LNCAP (cell line): ENCODE results near the gene PGAP2.

Experiments used
- TF ChIP-seq, protein P1 (sequence below): fragments of 450-650 bp; IDR thresholded peaks from 2 replicates; pipeline ENCODE4 v1.5.1; 2017; ENCODE audit warnings: mild to moderate bottlenecking

The PGAP2 gene

DNA sequence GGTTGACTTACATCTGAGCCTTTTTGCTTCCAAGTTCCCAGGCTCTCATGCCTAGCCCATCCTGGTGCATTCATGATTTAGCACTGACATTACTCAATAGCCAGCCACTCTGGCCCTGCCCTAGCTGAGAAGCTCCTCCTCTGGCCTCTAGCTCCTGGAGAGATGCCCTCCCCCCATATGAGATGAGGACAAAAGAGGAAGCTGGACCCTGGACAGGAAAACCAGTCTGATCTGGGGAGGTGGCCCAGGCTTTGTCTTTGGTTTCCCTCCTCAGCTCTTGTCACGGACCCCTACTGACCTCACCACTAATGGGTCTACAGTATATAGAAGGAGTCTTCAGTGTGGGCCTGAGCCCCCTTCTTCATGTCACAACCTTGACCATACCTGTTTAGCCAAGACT is 29.4 kb downstream of the PGAP2 start:
- TF ChIP-seq, protein P1, sequence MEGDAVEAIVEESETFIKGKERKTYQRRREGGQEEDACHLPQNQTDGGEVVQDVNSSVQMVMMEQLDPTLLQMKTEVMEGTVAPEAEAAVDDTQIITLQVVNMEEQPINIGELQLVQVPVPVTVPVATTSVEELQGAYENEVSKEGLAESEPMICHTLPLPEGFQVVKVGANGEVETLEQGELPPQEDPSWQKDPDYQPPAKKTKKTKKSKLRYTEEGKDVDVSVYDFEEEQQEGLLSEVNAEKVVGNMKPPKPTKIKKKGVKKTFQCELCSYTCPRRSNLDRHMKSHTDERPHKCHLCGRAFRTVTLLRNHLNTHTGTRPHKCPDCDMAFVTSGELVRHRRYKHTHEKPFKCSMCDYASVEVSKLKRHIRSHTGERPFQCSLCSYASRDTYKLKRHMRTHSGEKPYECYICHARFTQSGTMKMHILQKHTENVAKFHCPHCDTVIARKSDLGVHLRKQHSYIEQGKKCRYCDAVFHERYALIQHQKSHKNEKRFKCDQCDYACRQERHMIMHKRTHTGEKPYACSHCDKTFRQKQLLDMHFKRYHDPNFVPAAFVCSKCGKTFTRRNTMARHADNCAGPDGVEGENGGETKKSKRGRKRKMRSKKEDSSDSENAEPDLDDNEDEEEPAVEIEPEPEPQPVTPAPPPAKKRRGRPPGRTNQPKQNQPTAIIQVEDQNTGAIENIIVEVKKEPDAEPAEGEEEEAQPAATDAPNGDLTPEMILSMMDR, result no peak

DNA sequence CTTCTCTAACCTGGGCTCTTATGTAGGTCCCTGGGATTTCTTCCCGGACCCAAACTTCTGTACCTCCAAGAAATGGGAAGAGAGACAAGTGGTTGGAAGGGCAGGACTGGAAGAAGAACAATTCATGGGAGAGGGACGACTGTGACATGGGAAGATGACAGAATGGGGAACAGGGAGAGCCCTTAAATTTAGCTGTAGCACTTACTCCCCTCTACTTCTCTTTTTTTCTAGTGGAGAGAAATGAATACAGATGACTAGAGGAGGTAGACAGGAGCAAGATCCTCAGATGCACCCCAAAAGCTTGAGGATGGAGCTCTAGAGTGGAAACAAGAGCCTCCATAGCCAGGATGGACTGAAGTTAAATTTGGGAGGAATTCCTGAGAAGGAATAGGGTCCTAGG is 30.1 kb downstream of the PGAP2 start:
- TF ChIP-seq, protein P1, result no peak

DNA sequence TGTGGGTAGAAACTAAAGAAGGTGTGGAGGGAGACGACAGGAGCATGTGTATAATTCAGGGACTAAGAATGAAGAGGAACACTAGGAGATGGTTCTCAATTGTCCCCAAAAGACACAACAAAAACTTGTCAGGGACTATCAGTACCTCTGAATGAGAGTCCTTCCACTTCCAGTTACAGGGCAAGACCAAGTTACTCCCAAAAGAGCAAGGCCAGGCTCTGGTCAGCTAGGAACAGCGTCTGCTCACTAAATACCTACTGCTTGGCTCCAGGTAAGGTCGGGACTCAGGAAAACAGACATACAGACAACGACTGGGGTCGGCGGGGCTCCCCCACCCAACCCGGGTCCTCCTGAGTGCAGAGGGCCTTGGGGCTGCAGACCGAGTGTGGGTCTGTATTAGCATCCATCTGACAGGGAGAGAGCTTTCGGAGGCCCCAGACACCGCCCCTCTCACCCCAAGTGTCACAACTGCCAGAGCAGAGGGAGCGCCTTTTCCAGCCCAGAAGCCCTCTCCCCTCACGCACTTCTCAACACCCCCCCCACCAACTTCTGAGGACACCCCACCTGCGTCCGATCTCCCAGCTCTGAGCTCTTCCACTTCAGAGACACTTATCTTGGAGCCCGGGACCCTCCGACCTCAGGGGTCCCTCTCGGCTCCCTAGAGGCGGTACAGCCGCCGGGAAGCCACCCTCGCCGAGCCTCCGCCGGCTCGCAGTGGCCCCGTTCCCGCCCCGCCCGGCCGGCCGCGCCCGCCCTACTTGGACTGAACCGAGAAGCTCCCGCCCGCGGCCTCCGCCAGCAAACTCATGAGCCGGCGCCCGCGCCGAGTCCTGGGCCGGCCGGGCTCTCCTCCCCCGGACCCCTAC is 31.9 kb downstream of the PGAP2 start:
- TF ChIP-seq, protein P1, result no peak

DNA sequence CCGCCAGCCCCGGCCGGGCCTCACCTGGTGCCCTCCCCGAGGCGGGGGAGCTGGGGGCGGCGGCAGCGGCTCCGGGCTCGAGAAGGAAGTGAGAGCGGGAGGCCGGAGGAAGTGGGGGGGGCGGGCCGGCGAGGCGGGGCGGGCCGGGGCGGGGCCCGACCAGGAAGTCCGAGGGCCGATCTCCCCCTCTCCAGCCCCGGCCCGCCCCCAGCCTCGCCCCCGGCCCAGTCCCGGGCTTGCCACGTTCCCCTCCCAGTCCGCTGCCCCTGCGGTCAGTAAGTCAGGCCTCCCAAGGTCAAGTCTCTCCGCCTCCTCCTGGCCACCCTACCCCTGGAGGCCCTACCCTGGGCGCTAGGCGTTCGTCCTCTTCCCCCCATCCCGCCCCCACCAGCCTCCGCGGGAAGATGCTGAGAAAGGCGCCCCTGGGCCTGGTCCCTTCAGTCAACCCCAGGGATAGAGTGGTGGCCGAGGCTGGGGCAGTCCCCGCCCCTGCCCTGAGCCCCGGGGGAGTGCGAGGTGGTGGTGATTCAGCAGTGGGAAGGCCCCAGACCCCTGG is 32.6 kb downstream of the PGAP2 start, which contains the start of gene RHOG:
TSS of gene RHOG (minus strand) at position 90 of the 556 bp plus-strand sequence. CDS start 12,821 bp downstream, outside the sequence.
- TF ChIP-seq, protein P1, result no peak

DNA sequence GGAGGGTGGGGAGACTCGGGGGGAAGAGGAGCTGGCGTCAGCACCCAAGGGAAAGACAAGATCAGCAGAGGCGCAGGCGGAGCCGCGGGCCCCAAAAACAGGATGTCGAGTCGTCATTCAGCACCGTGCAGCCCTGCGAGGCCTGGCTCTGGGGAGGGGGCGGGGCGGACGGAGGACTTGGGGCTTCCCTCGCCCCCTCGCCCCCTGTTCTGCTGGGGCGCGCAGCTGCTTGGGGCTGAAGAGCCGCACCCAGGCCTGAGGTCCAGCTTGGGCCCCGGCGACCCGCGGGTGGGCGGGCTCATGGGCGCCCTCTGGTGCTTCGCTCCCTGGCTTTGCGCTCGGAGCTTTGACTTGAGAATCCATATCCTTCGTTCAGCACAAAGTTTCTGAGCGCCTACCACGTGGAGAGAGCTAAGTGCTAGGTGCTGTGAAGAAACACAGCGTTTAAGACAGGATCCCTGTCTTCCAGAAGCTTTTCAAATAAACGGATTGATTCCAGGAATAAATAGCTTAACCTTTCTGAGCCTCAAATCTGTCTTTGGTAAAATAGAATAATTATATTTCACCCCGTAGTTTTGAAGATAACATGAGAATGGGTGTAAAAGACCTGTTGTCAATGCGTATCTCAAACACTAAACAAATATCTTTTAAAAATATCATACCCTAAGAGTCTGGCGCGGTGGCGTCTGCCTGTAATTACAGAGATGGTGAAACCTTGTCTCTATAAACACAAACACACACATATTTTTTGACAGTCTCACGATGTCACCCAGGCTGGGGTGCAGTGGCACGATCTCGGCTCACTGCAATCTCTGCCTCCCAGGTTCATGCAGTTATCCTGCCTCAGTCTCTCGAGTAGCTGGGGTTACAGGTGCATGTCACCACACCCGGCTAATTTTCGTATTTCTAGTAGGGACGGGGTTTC is 33.3 kb downstream of the PGAP2 start:
- TF ChIP-seq, protein P1, result peak; percentile 88

DNA sequence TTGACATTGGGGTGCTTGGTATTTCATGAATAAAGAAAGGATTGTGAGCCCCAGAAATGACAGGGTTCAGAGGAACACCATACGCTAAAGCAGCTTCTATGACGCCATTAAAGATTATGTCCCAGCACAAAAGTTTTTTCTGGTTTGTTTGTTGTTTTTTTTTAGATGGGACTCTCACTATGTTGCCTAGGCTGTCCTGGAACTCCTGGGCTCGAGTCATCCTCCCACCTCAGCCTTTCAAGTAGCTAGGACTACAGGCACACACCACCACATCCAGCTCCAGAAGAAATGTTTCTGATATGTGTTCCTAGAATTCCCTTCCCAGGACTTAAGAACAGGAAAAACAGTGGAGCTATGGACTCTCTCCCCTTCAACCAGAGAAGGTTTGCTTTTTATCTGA is 35.0 kb downstream of the PGAP2 start:
- TF ChIP-seq, protein P1, result no peak

DNA sequence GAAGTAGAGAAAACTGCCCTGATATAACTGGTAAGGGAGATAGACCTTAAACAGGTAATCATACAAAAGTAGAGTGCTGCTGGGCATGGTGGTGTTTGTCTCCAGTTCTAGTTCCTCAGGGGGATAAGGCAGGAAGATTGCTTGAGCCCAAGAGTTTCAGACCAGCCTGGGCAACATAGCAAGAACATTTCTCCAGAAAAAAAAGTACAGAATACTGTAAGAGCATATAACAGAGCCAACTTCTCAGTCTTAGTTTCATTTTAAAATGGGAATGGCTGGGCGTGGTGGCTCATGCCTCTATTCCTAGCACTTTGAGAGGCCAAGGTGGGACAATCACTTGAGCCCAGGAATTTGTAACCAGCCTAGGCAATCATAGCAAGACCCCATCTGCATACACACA is 36.9 kb downstream of the PGAP2 start:
- TF ChIP-seq, protein P1, result no peak
